ENCODE results near the gene ZNF766. TPM values are rescaled to one million over a fixed set of nuclear protein-coding genes. Genes with fewer than 3 reads are reported as not detected.
"Not testable (repeated sequence)": the region's sequence is repeated elsewhere in the genome, so short reads cannot be mapped to it uniquely, and the experiment has no call there.

Gene ZNF766
- total RNA-seq, 1 donor from 2014 or later: 17.5 TPM

- no peak for TF ChIP-seq CTCF (IDR thresholded peaks at IDR 0.05)
- Histone ChIP-seq H3K4me3 (peak overlapping the region; percentile 84), H3K4me1 (peaks cover 4% of the 10 kb centered on the region), H3K27ac (peak overlapping the region; percentile 90), H3K36me3 (no peaks in the 10 kb centered on the region), H3K9me3 (peaks cover 21% of the 10 kb centered on the region), H3K27me3 (no peaks in the 10 kb centered on the region)
- ATAC-seq (peak; percentile 35), DNase-seq (no peak)
- intact Hi-C loops (cut with DNase I): no loop called here
Observed at GRCh38 chr19:52335768-52336116, 66.4 kb downstream of the ZNF766 start.

GRCh38 chr19:52336117-52336790 is 66.9 kb downstream of the ZNF766 start, which contains the start of gene ZNF610:
ZNF610 (plus strand) TSS chr19:52336243; CDS start chr19:52349173, 12,930 bp downstream.
- peaks cover 16% of the 10 kb centered on the region for H3K9me3 ChIP-seq
- intact Hi-C loops (cut with DNase I): no loop called here
- ATAC-seq (peak; percentile 99), DNase-seq (peak; percentile 94)
- H3K36me3 ChIP-seq: no peaks in the 10 kb centered on the region
- H3K4me1 ChIP-seq: peaks cover 4% of the 10 kb centered on the region
- peak within 1 kb of the TSS; percentile 90 for H3K27ac ChIP-seq
- H3K4me3 ChIP-seq: peak within 1 kb of the TSS; percentile 84
- TF ChIP-seq CTCF (IDR thresholded peaks at IDR 0.05): no peak
- no peaks in the 10 kb centered on the region for H3K27me3 ChIP-seq

- peaks cover 4% of the 10 kb centered on the region for H3K4me1 ChIP-seq
- H3K27ac ChIP-seq: peak overlapping the region; percentile 90
- no peak for TF ChIP-seq CTCF (IDR thresholded peaks at IDR 0.05)
- ATAC-seq (no peak), DNase-seq (no peak)
- no peaks in the 10 kb centered on the region for H3K36me3 ChIP-seq
- H3K4me3 ChIP-seq: peak overlapping the region; percentile 84
- H3K9me3 ChIP-seq: peaks cover 10% of the 10 kb centered on the region
- no peaks in the 10 kb centered on the region for H3K27me3 ChIP-seq
- intact Hi-C loops (cut with DNase I): no loop called here
Observed at GRCh38 chr19:52336791-52337381, 67.5 kb downstream of the ZNF766 start.

GRCh38 chr19:52339022-52339421 is 69.6 kb downstream of the ZNF766 start:
- H3K4me1 ChIP-seq; intact Hi-C loops (cut with DNase I); ATAC-seq; DNase-seq; H3K9me3 ChIP-seq; H3K27me3 ChIP-seq; H3K27ac ChIP-seq; H3K4me3 ChIP-seq; H3K36me3 ChIP-seq: not testable (repeated sequence)

GRCh38 chr19:52343548-52343947 is 74.2 kb downstream of the ZNF766 start:
- intact Hi-C loops (cut with DNase I): no loop called here
- Histone ChIP-seq H3K27ac (no peak overlapping the region), H3K4me3 (no peak overlapping the region), H3K27me3 (no peaks in the 10 kb centered on the region), H3K9me3 (no peaks in the 10 kb centered on the region), H3K4me1 (no peaks in the 10 kb centered on the region), H3K36me3 (peaks cover 9% of the 10 kb centered on the region)
- peak; percentile 82 for ATAC-seq
- TF ChIP-seq CTCF (IDR thresholded peaks at IDR 0.05): peak; percentile 55
- no peak for DNase-seq

GRCh38 chr19:52345162-52345561 is 75.8 kb downstream of the ZNF766 start:
- Histone ChIP-seq H3K36me3 (peaks cover 22% of the 10 kb centered on the region), H3K27me3 (no peaks in the 10 kb centered on the region), H3K9me3 (no peaks in the 10 kb centered on the region), H3K27ac (no peak overlapping the region), H3K4me3 (no peak overlapping the region), H3K4me1 (no peaks in the 10 kb centered on the region)
- intact Hi-C loops (cut with DNase I): no loop called here
- no peak for TF ChIP-seq CTCF (IDR thresholded peaks at IDR 0.05)
- DNase-seq: no peak
- ATAC-seq: no peak

Data from upper lobe of right lung (tissue), 1 donor.